HUES64 (cell line): Measurements from ENCODE around the gene HOXD8.

Experiments
- H3K27ac ChIP-seq: 2 replicates; pipeline ENCODE4 v1.7.0; 2013; ENCODE audit warnings: low read depth, low read length, inconsistent platforms
- H3K27me3 ChIP-seq: 2 replicates; pipeline ENCODE4 v1.6.1; 2013; ENCODE audit warnings: mild to moderate bottlenecking, low read length; ENCODE audit not compliant: insufficient read depth
- H3K36me3 ChIP-seq: 2 replicates; pipeline ENCODE4 v1.6.1; 2013; ENCODE audit warnings: mild to moderate bottlenecking, low read length; ENCODE audit not compliant: insufficient read depth
- H3K4me1 ChIP-seq: 2 replicates; pipeline ENCODE4 v1.6.1; 2013; ENCODE audit warnings: mild to moderate bottlenecking, low read length, moderate library complexity; ENCODE audit not compliant: insufficient read depth
- H3K4me3 ChIP-seq: 2 replicates; pipeline ENCODE4 v1.5.1; 2013; ENCODE audit warnings: mild to moderate bottlenecking, low read length, moderate library complexity
- H3K9ac ChIP-seq: 2 replicates; pipeline ENCODE4 v1.6.1; 2013; ENCODE audit warnings: mild to moderate bottlenecking, low read depth, low read length
- H3K9me3 ChIP-seq: 2 replicates; pipeline ENCODE4 v1.6.1; 2013; ENCODE audit warnings: low read depth, low read length; ENCODE audit not compliant: insufficient read depth
- WGBS: fragments of 150-250, 120-280 bp; methylation state at CpG from one replicate; pipeline ENCODE4 v1.1.7; 2013; ENCODE audit warnings: missing lambda C conversion rate; 5-methylcytosine and 5-hydroxymethylcytosine counted together

The HOXD8 gene

GRCh38 chr2:176178038-176178756, 48.7 kb downstream of the HOXD8 start:
- H3K27ac ChIP-seq = no peak overlapping the region
- H3K4me3 ChIP-seq = peak overlapping the region; percentile 45
- under 1% methylated on average over 68 of the region's 68 CpGs for WGBS
- H3K9me3 ChIP-seq = no peaks in the 10 kb centered on the region
- peaks cover 100% of the 10 kb centered on the region for H3K27me3 ChIP-seq
- peaks cover 21% of the 10 kb centered on the region for H3K4me1 ChIP-seq
- no peak overlapping the region for H3K9ac ChIP-seq
- no peaks in the 10 kb centered on the region for H3K36me3 ChIP-seq

- Histone ChIP-seq H3K4me3 (no peak overlapping the region), H3K9ac (no peak overlapping the region), H3K9me3 (no peaks in the 10 kb centered on the region), H3K36me3 (no peaks in the 10 kb centered on the region), H3K27me3 (peaks cover 100% of the 10 kb centered on the region), H3K4me1 (peaks cover 21% of the 10 kb centered on the region), H3K27ac (no peak overlapping the region)
- WGBS = 5% methylated on average over 6 of the region's 7 CpGs
Observed at GRCh38 chr2:176178757-176179295, 49.3 kb downstream of the HOXD8 start.

- Histone ChIP-seq H3K36me3 (no peaks in the 10 kb centered on the region), H3K9me3 (no peaks in the 10 kb centered on the region), H3K9ac (no peak overlapping the region), H3K27ac (no peak overlapping the region), H3K4me3 (no peak overlapping the region), H3K4me1 (peaks cover 4% of the 10 kb centered on the region; the same call in 1 of the 2 replicates), H3K27me3 (peaks cover 100% of the 10 kb centered on the region)
- 88% methylated on average over 1 of the region's 3 CpGs for WGBS
Observed at GRCh38 chr2:176181551-176181950, 52.0 kb downstream of the HOXD8 start.
